Activated CD4-positive, alpha-beta T cell treated with anti-CD3 and anti-CD28 coated beads, Interleukin-10, Interleukin-2, amounts not matched to agents 100 ng/mL and 50 ng/mL, durations not matched to agents 16 hours and 8 hours (primary cell): ENCODE results near the gene XNDC1N.

ENCODE experiments used
- DNase-seq: peaks from one replicate; pipeline ENCODE4 v3.0.0-alpha.2; 2020

Gene XNDC1N

GRCh38 chr11:71927820-71928736 lies at the start of gene XNDC1N:
Gene XNDC1N, minus strand, starts transcription at chr11:71928594. Its CDS starts 5,241 bp downstream, at chr11:71923353.
- peak; percentile 86 for DNase-seq

- peak; percentile 59 for DNase-seq
Measured at GRCh38 chr11:71977743-71978418, 49.5 kb upstream of the XNDC1N start.

- no peak for DNase-seq
Measured at GRCh38 chr11:71977090-71977489, 48.7 kb upstream of the XNDC1N start.

- DNase-seq = no peak
Measured at GRCh38 chr11:71976551-71976950, 48.2 kb upstream of the XNDC1N start.

- DNase-seq = no peak
Measured at GRCh38 chr11:71971680-71972079, 43.3 kb upstream of the XNDC1N start.

GRCh38 chr11:71964641-71965040 lies 36.2 kb upstream of the XNDC1N start:
- no peak for DNase-seq

- DNase-seq = no peak
Measured at GRCh38 chr11:71963468-71963867, 35.1 kb upstream of the XNDC1N start.

GRCh38 chr11:71962428-71963038 lies 34.1 kb upstream of the XNDC1N start:
- peak; percentile 29 for DNase-seq

GRCh38 chr11:71955898-71956456 lies 27.6 kb upstream of the XNDC1N start:
- no peak for DNase-seq

GRCh38 chr11:71951741-71952310 lies 23.4 kb upstream of the XNDC1N start:
- DNase-seq = no peak

- no peak for DNase-seq
Measured at GRCh38 chr11:71949034-71949433, 20.6 kb upstream of the XNDC1N start.

GRCh38 chr11:71948314-71949027 lies 20.1 kb upstream of the XNDC1N start:
- DNase-seq = no peak

- DNase-seq = no peak
Measured at GRCh38 chr11:71947498-71947897, 19.1 kb upstream of the XNDC1N start.

- DNase-seq = no peak
Measured at GRCh38 chr11:71946144-71946571, 17.8 kb upstream of the XNDC1N start.

GRCh38 chr11:71940561-71941219 lies 12.3 kb upstream of the XNDC1N start:
- no peak for DNase-seq

- no peak for DNase-seq
Measured at GRCh38 chr11:71937826-71938225, 9.4 kb upstream of the XNDC1N start.

GRCh38 chr11:71936825-71937224 lies 8.4 kb upstream of the XNDC1N start:
- no peak for DNase-seq

GRCh38 chr11:71935338-71935925 lies 7.0 kb upstream of the XNDC1N start:
- DNase-seq = no peak

GRCh38 chr11:71934213-71934612 lies 5.8 kb upstream of the XNDC1N start:
- no peak for DNase-seq

- no peak for DNase-seq
Measured at GRCh38 chr11:71933141-71933933, 4.9 kb upstream of the XNDC1N start.
